Measurements from ENCODE around the gene SPINT2.
A peak's percentile ranks its signal among the peaks of the same experiment; 100 is the strongest.

The SPINT2 gene

DNA sequence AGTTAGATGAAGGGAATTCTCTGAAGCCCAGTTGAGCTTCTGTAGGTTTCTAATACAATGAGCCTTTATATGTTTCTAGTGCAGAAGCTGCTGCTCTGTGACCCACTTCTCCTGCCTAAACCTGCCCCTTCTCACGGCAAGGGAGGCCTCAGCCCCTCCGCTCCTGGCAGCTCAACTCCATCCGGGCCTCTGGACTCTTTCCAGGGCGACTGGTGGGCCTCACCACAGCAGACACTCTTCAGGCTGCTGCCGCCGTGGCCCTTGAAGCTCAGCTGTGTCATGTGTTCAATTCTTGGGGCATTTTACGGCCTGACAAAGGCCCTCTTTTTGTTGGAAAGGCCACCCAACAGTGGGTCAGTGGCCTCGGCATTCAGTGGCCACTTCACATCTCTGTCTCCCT, 29.7 kb downstream of the SPINT2 start:
- DNase-seq (ENCODE audit: low read depth in 3 of 3) = no peak

DNA sequence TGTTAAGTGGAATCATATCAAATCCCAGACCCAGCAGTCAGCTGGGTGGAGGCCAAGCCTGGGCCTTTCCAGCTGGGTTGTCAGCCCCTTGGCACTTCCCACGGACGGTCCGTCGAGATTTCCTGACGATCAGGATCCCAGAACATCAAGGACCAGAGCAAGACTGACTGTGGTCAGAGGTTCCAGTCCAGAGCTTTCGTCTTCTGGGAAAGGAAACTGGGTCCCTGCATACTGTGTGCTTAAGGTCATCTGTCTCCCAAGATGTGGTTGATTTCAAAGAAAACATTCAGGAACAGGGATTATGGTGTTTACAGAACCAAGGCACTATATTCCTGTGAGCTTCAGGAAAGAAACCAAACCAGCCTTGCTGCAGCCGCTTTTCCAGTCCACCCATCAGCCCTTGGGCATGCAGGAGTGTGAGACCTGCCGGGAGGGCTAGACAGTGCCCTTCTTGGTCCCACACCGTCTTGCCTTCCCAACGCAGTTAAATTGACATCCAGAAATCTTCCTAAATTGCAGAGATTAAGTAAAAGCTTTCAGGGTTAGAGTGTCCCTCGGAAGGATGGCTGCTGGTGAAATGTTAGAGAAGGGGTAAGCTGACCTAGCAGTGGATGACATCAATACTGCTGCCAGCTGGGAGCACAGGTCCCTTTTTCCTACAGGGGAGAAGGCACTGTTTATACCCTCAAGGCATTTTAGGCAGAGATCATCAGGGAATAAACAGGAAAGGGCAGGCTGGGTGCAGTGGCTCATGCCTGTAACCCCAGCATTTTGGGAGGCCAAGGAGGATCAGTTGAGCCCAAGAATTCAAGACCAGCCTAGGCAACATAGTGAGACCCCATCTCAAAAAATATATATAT, 34.7 kb downstream of the SPINT2 start:
- DNase-seq (ENCODE audit: low read depth in 3 of 3) = no peak

DNA sequence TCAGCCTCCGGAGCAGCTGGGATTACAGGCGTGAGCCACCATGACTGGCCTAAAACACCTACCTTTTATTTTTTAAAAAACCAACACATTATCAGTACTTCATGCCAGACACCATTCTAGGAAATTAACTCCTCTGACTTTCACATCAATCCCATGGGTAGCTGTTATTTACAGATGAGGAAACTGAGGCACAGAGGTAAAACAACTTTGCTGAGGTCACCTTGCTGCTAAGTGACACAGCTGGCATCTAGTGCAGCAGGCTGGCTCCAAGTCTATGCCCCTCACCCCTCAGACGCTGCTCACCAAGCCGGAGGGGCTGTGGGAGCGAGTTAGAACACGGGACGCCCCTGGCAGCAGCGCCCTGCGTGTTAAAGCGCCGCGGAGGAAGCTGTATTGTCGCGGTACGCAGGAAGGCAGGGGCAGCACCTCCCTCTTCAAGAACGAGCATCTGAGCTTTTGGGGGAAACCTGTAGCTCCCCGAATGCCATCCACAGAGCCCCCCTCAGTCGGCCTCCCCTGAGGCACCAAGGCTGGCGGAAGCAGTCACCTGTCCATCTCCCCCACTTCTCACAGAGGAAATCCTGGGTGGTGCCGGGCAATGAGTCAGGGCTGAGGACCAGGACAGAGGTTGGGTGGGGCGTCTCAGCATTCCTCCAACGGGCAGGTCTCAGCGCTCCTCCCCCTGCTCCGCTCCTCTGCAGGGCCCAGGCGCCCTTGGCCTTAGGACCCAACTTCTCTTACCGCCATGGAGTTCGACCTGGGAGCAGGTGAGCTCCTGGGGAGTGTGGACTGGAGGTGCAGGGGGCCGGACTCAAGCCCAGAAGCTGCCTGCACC, 39.4 kb downstream of the SPINT2 start, which contains the start of gene C19orf33:
TSS of gene C19orf33 (plus strand) at position 735 of the 835 bp plus-strand sequence. CDS start at position 746, 11 bp downstream.
- no peak for DNase-seq (ENCODE audit: low read depth in 3 of 3)

DNA sequence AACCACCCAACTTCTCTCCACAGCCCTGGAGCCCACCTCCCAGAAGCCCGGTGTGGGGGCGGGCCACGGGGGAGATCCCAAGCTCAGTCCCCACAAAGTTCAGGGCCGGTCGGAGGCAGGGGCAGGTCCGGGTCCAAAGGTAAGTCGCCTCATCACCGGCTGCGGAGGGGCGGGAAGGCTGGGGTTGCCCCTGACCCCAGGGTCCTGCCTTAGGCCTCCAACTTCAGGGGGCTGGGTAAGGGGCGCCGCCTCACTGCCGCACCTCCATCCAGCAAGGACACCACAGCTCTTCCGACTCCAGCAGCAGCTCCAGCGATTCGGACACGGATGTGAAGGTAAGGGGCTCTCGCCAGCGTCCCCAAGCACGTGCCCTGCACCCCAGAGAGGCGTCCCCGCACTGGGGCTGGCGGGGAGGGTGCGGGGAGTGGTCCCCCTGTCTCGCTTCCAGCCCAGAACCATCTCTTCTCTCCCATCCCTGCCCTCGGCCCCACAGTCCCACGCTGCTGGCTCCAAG, 40.0 kb downstream of the SPINT2 start:
- no peak for DNase-seq (ENCODE audit: low read depth in 3 of 3)

DNA sequence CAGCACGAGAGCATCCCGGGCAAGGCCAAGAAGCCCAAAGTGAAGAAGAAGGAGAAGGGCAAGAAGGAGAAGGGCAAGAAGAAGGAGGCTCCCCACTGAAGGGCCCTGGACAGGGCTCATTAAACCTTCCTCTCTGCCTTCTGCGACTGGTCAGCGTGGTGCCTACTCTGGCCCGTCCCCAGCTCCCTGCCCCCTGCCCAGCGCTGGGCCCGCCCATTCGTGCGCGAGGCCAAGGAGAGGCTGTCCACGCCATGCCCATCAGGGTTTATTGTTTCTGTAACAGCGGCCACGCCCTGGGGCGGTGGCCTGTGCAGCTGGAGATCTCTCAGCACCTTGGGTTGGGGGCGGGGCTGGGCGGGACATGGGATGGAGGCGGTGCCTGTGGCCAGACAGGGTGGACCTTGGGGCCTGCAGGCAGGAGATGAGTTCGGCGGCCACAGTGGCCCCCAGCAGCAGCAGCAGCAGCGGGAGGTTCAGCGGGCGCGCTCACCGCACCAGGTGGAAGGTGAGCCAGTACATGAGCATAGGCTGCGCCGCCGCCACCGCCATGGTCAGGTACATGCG, 40.6 kb downstream of the SPINT2 start:
- DNase-seq (ENCODE audit: low read depth in 3 of 3) = no peak

DNA sequence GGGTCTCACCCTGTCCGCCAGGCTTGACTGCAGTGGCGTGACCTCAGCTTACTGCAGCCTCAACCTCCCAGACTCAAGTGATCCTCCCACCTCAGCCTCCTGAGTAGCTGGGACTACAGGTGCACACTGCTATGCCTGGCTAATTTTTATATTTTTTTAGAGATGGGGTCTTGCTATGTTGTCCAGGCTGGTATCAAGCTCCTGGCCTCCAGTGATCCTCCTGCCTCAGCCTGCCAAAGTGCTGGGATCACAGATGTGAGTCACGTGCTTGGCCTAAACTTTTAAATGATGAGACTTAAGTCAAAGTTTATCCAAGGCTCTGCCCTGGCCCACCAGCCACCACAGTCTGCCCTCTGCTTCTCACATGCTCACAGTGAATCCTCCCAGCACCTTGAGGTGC, 41.9 kb downstream of the SPINT2 start:
- no peak for DNase-seq (ENCODE audit: low read depth in 3 of 3)

DNA sequence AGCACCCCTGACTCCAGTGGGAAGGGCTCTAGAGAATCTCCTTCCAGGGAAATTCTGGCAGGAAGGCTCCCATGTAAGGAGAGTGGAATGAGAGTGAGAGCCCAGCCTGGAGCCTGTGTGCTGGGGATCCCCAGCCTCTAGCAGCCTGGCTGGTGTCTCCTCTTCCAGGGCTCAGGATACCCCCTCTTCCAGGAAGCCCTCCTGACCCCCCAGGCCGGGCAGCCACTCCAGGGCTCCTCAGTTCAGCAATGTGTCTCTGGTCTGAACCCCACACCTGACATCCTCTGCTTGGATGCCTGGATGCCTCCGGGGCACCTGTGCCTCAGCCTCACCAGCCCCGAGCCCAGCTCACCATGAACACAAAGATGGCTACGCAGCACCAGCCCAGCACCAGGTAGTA, 42.7 kb downstream of the SPINT2 start:
- DNase-seq (ENCODE audit: low read depth in 3 of 3) = no peak

DNA sequence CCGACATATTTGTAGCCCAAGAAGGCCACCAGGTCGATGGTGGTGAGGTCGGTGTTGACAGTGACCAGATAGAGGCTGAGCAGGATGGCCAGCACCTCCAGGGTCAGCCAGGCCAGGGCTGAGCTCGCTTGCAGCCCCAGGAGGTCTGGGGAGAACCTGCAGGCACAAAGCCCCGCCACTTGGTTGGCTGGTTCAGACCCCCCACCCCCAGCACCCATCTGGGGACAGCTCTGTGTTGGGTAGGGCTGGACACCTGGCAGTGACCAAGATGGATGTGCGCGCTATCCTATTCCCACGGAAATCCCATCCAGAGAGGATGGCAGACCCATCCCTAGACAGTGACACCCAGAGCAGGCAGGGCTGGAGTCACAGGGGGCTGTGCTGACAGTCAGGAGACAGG, 43.2 kb downstream of the SPINT2 start:
- no peak for DNase-seq (ENCODE audit: low read depth in 3 of 3)

DNA sequence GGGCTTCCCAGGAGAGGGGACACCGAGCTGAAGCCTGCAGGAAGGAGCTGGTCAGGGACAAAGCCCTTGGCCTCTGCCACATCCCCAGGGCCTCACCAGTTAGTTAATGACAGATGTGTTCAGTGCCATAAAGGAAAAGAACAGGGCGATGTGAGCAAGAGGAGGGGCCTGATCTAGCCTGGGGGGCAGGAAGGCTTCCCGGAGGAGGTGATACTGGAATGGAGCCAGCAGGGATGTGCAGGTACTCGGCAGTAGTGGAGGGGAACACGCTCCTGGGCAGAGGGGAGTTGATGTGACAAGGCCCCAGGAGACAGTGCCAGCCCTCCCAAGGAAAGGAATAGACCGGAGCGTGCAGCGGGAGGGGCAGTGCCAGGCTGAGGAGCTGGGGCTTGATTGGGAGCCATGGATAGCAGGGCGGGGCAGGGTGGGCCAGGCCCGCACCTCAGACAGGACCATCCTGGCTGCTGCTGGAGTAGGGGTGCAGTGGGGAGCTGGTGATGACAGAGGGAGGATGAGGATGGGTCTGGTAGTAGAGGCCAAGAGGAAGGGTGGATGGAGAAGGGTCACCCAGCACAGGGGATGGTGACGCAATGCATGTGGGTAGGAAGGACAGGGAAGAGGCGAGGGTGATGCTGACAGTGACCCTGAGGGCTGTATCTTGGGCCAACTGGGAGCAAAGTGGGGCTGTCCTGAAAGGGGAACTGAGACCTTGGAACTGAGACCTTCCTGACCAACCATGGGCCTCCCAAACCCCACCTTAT, 43.8 kb downstream of the SPINT2 start:
- no peak for DNase-seq (ENCODE audit: low read depth in 3 of 3)

DNA sequence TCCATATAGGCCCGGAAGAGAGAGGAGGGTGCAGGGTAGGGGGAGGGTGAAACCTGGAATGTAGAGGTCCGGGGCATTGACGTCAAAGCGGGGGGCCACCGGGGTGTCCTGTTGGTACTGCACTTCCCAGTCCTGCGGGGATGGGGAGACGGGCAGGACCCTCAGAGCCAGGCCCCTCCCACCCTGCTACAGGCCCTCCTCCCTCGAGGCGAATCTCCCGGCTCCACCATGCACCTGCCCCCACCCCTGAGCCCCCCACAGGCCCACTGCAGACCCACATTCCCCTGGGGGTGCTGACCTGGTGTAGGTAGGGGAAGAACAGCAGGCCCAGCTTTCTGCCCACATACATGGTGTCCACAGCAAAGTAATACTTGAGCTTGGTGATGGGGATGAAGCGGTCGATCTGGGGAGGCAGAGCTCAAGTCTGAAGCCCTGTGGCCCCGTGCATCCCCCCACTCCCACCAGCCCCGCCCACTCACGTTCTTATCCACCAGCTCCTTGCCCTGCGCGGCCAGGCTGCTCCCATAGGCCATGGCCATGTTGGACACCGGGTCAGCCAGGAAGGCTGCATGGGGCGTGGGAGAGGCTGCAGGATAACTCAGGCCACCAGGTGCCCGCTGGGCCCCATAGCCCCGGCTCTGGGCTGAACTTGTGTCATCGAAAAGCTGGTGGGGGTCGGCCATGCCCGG, 44.7 kb downstream of the SPINT2 start:
- no peak for DNase-seq (ENCODE audit: low read depth in 3 of 3)

DNA sequence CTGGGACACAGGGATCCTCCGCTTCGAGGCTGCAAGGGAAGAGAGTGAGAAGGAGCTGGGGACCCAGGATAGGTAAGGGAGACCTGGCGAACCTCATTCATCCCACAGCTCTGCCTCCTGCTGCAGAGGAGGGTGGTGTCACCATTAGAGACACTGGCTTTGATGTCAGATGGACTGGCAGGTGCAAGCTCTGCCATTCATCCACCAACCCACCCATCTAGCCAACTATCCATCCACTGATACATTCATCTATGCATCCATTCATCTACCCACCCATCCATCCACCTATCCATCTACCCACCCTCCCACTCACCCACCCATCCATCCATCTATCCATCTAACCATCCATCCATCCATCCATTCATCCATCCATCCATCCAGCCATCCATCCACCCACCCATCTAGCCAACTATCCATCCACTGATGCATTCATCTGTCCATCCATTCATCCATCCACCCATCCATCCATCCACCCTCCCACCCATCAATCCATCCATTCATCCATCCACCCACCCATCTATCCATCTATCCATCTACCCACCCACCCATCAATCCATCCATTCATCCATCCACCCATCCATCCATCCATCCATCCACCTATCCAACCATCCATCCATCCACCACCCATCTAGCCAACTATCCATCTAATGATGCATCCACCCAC, 45.4 kb downstream of the SPINT2 start:
- DNase-seq (ENCODE audit: low read depth in 3 of 3) = no peak

DNA sequence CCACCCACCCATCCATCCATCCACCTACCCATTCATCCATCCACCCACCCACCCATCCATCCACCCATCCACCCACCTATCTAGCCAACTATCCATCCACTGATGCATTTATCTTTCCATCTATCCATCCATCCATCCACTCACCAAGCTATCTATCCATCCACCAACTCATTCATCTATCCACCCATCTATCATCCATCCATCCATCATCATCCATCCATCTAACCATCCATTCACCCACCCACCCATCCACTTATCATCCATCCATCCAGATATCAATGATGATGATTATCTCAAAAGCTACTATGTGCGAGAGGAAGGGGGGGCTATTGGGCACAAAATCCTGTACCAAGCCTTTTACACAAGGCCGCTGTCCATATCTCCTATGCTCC, 45.9 kb downstream of the SPINT2 start:
- no peak for DNase-seq (ENCODE audit: low read depth in 3 of 3)

DNA sequence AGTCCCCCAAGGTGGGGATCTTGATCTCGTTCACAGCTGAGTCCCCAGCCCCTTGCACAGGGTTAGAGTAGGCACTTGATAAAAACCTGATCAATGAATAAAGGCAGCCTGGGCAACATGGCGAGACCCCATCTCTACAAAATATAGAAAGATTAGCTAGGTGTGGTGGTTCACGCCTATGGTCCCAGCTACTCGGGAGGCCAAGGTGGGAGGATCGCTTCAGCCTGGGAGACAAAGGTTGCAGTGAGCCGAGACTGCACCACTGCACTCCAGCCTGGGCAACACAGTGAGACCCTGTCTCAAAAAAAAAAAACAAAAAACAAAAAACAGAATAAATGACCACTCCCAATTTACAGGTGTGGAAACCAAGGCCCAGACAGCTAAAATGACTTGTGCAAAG, 46.6 kb downstream of the SPINT2 start:
- DNase-seq (ENCODE audit: low read depth in 3 of 3) = no peak

DNA sequence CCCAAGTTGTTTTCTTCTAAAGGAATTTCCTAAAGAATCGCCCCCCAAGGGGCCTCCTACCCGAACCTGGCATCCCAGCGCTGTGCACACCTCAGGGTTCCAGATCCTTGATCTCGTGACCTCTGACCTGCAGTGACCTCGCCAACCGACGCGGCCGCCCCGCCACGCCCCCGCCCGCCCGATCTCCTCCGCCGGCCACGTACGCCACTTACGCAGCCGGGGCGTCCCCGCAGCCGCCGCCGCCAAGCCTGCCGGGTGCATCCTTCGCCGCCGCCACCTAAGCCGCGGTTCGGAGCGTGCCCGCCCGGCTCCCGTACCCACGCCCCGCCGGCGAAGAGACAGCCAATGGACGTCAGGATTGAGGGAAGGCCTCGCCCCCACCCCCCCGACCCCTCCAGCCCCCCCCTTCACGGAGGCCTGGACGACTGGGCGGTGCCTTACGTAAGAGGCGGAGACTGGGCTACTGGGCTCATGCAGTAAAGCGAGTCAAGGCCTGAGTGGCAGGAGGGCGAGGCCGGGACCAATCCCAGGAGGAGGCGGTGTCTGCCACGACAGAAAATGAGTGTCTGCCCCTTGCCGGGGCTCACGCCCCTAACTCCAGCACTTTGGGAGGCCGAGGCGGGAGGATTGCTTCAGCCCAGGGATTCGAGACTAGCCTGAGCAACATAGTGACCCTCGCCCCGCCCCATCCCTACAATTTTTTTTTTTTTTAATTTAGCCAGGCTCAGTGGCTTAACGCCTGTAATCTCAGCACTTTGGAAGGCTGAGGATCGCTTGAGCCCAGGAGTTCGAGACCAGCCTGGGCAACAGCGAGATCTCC, 51.5 kb downstream of the SPINT2 start, which contains the start of gene YIF1B:
TSS of gene YIF1B (minus strand) at position 291 of the 820 bp plus-strand sequence. CDS start at position 261, 30 bp downstream.
- DNase-seq (ENCODE audit: low read depth in 3 of 3) = peak; percentile 90 to 96 (median 92)

DNA sequence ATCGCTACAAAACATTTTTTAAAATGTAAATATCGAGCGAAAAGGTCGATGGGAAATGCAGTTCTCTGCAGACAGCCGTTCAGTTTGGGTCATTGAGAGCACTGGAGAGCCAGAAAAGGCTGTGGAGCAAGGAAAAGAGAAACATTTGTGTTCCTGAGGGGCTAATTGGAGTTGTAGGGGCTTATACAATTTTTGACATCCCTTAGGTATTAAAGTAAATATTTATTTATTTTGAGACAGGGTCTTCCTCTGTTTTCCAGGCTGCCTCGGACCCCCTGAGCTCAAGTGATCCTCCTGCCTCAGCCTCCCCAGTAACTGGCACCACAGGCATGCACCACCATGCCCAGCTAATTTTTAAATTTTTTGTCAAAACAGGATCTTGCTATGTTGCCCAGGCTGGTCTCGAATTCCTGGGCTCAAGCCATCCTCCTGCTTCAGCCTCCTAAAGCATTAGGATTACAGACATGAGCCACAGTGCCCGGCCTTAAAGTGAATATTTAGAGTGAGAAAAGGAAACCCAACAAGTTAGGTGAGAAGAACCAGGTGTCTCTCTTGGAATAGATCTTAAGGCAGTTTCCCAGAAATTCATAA, 52.2 kb downstream of the SPINT2 start:
- no peak for DNase-seq (ENCODE audit: low read depth in 3 of 3)

DNA sequence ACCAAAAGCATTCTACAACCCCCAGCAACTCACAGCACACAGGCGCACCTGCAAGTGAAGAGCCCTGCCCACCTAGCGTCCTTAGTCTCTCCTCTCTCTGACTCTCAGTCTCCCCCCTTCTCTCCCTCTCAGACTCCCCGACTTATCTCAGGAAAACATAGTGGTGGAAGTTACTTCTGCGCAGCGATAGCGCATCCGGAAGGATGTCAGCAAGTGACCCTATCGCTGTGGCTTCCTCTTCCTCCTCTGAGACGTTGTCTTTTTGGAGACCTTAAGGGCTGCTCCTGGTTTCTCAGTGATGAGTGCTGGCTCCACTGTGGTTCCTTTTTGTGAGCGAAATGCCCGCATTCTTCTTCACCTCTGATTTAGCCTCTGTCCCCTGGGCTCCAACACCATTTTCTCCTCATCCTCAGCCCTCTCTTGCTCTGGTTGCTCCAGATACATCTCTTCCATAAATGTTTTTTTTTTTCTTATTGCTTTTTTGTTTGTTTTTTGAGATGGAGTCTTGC, 52.8 kb downstream of the SPINT2 start:
- DNase-seq (ENCODE audit: low read depth in 3 of 3) = no peak

DNA sequence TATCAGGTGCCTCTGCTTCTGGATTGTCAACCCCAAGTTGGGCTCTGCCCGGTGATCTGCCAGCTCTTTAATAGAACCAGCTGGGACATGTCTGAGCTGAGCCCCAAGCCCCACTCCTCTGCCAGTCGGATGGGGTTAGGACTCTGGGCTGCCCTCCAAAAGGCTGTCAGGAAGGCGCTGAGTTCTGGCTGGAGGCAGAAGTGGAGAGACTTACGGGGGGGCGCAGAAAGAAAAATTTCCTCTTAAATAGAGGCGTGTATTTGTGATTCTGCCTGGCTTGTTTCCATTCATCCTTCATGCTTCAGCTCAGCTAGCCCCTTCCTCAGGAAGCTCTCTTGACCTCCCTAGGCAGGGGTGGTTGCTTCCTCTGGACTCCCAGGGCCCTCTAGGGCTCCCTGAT, 54.3 kb downstream of the SPINT2 start:
- no peak for DNase-seq (ENCODE audit: low read depth in 3 of 3)

DNA sequence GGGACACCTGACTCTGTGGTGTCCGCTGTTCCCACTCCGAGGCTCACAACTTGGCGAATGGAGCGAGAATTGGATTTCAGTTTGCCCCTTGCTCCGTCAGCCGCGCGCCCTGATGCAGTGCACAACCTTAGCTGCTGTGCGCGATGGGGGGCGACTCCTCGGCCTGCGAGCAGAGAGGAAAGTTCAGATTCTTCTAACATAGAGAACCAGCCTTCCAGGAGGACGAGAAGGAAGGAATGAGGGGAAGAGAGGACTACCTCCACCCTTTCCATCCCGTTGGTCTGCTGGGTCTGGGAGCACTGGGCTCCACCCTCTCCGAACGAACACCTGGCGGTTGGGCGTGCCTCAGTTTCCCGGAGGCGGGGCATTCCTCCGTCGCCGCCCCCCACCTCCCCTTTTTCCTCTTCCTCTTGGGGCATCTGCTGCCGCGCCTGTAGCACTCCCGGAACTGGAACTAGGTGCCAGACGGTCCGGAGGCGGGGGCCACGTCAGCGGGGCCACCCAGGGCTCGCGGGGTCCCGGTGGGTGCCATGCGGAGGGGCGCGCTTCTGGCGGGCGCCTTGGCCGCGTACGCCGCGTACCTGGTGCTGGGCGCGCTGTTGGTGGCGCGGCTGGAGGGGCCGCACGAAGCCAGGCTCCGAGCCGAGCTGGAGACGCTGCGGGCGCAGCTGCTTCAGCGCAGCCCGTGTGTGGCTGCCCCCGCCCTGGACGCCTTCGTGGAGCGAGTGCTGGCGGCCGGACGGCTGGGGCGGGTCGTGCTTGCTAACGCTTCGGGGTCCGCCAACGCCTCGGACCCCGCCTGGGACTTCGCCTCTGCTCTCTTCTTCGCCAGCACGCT, 55.3 kb downstream of the SPINT2 start, which contains the start of gene KCNK6:
TSS of gene KCNK6 (plus strand) at position 425 of the 838 bp plus-strand sequence. CDS start at position 531, 106 bp downstream.
- DNase-seq (ENCODE audit: low read depth in 3 of 3) = peak; percentile 14 to 72 (median 19)
